Amygdala (tissue), 56 donors: Measurements from ENCODE around the gene CACUL1.
"Not testable (repeated sequence)": the region's sequence is repeated elsewhere in the genome, so short reads cannot be mapped to it uniquely, and the experiment has no call there.

ENCODE experiments used
- DNase-seq, 56 donors: peaks; one replicate each; lab custom pipeline; 2025; lab: John Stamatoyannopoulos, UW

Gene CACUL1

DNA sequence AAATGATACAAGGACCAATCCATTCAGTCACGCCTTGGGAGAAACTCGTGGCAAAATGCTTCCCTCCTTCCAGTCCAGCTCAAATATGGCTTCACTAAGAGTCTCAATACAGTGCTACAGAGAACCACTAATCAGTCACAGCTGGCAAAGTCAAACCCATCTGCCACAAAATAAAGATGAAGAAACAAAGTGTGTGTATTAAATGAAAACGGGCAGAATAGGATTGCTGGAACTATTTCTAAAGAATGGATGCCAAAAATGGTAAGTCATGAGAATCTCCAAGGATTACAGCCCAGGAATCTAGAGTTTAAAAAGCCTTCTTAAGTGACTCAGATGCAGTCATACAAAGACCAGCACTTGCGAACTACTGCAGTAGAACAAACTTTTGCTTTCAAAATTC lies 61.9 kb downstream of the CACUL1 start:
- no peak for DNase-seq

DNA sequence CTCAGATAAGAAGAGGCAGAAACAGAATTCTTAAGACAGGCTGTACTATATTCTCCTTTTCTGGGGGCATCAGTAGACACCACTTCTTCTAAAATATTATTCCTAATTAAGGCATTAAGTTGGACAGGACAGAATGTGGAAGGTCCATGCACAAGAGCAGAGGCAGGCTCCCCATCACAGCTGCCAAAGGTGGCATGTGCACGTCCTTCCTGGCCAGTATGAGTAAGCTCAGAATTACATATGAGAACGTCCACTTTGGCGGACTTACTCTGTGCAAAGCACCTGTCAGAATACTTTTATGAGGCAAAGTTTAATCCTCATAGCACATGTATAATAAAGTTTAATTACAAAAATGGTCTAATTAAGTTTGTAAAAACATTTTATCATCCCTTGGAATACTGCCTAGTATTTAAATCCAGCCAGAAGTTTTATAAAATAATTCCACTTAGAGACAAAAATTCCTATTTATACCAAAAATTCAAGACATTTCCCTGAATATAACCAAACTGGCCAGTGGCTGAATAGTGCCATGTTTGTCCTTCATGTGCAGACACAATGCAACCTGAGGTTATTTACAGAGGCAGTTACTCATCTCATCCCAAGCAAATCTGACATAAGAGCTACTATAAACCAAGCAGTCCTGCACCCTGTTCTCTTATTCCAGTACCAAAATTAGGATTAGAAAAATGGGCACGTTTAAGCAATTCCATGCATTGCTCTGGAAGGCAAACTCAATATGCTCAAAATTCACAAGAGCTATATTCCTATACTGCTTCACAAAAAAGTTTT lies 65.5 kb downstream of the CACUL1 start:
- DNase-seq = no peak

DNA sequence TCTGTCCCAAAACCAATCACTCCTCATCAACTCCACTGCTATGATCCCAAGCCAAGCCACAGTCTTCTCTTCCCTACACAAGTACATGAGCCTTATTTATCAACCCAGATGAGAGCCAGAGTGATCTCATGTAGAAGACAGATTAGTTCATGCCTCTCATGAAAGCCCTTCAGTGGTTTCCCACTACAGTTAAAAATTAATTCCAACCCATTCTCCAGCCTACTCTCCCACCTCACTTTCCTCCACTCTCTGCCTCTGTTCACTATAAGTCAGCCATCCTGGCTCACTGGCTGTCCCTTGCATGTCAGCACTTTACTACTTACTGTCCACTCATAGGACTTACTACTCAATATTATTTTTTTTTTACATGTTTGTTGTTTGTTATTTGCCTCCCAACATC lies 67.3 kb downstream of the CACUL1 start:
- DNase-seq = no peak

DNA sequence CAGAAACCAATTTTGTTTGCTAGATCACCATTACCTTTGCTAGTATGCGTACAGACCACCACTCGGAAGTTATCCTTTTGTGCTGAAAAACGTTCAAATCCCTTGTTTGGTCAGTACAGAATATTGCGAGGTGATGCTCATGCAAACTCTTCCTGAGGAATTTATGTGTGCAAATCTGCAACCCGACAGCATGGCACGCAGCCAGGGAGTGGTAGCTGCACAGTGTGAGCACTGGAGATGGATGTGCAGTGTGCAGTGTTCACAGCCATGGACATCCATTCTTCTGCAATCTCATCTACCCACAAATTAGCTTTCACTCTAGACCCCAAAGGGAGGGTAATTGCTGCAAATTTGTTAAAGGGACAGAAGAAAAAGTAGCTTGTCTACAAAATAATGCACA lies 72.2 kb downstream of the CACUL1 start:
- DNase-seq = no peak

DNA sequence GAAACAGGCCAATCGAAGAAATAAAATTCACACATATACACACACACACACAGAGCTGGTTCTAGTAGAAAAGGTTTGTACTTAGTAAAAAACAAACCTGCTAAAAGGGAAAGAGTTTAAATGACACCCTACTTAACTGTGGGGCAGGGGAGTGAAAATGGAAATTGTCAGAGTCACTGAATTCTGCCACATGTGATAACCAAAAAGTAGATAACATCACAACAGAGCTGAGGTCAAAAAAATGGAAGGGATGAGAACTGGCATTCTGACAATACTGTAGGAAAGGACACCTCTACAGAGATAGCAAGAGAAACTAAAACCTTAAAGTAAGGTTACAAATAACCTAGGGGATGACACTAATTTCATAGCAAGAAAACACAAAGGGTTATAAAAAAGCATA lies 74.6 kb downstream of the CACUL1 start:
- no peak for DNase-seq

DNA sequence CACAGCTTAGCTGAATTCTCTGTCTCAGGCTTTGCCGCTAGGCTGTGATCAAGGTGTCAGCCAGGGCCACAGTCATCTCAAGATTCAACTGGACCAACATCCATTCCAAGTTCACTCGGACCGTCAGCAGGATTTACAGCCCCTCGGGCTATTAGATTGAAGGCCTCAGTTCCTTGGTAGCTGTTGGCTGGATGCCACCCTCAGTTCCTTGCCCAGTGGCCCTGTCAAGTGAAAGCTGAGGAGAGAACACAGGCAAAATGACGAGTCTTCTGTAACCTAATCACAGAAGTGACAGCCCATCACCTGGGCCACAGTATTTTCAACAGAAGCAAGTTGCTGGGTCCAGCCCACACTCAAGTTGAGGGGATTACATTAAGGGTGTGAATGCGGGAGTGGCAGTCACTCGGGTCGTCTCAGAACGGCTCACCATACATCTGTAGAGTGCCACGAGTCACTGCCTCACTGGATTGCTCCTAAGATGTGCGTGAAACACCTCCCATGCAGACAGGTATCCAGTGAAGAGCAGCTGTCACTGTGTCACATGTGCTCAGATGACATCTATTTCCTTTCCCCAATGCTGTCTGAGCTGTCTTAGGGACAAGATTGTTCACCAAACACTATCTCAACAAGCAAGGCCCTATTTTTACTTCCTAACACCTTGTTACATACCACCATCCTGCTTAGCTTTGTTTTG lies 80.4 kb downstream of the CACUL1 start:
- peak in 2 of 56 donors; percentile 11 to 18 for DNase-seq

DNA sequence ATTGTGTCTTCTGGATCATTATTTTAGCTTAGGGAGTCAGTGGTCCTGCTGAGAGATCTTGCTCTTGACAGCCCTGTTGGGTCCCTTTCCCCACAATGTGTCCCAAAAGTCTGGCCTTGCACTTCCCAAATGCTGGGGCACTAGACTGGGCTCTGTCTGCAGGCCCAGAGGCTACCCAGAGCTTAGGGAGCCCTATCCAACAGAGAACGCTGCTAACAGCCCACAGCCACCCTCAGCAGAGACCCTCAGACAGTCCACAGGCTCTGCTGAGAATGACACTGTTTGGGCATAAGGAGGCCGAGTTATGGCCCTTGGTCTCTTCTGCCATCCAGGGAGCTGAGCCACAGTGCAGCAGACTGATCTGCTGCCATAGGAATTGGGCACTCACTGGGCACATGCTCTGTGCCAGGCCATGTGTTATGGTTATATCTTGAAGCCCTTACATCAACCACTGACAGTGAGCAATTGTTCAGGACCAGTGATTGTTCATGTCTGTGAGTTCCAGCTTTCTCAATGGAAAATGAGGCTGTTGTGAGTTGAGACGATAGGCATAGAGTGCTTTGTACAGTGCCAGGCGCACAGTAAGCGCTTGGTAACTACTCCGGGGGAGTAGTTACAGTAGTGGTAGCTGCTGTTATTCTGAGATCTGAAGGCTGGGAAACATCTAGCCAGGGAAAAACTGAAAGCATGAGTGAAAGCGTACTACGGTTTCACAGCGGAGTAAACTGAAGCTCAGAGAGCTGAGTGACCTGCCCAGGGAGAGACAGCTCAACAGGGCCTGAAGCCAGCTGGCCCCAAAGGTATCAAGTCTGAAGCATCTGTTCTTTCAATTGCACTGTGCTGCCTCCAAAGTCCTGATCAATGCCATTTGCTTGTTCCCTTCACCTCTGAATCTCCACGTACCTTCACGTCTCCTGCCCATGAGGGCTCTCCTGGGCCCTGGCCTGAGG lies 81.7 kb downstream of the CACUL1 start:
- DNase-seq = peak in 37 of 56 donors; percentile 12 to 85 (median 54)

DNA sequence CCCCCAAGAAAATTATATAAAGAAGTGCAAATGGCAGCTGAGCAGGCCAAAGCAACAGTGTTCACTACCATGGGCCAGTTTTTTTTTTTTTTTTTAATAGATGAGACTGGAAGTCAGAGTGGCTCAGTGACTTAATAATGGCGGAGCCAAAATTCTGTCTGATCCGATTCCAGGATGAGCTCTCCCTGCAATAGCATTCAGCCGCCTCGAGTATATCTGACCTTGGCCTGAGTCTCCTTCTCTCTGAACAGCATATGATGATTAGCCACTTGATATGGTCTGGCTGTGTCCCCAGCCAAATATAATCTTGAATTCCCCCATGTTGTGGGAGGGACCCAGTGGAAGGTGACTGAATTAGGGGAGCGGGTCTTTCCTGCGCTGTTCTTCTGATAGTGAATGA lies 82.6 kb downstream of the CACUL1 start:
- DNase-seq = no peak

DNA sequence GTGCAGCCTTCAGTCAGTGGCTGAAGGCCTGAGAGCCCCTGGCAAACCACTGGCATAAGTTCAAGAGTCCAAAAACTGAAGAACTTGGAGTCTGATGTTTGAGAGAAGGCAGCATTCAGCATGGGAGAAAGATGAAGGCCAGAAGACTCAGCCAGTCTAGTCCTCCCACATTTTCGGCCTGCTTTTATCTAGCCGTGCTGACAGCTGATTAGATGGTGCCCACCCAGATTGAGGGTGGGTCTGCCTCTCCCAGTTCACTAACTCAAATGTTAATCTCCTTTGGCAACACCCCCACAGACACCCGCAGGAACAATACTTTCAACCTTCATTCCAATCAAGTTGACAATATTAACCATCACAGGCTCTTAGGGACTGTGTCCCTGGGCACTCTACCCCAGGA lies 83.5 kb downstream of the CACUL1 start:
- DNase-seq = not testable (repeated sequence)

DNA sequence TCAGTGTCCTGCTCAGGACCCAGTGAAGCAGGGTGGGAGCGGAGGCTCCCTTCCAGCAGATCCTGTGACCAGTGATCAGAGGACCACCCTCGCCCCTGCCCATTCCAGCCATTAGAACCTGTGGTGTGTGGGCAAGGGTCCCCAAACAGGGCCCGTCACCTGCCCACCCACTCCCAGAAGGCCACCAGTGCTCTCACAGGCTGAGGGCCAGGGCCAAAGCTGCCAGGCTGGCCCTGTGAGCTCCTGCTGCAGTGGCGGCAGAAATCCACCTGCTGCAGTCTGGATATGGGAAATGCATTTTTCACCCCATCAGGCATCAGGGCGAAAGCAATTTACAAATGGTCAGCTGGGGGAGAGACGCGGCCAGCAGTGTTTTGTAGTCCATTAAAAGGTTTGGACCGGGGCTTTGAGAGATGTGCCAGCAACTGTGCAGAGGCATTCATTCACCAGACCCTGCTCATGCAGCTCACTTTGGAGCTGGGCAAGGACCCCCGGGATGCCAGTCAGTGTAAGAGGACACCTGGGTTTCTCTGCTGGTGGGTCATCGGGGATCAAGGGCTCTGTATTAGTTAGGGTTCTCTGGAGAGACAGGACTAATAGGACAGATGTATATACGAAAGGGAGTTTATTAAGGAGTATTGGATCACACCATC lies 84.2 kb downstream of the CACUL1 start:
- DNase-seq = peak in 13 of 56 donors; percentile 10 to 49 (median 18)

DNA sequence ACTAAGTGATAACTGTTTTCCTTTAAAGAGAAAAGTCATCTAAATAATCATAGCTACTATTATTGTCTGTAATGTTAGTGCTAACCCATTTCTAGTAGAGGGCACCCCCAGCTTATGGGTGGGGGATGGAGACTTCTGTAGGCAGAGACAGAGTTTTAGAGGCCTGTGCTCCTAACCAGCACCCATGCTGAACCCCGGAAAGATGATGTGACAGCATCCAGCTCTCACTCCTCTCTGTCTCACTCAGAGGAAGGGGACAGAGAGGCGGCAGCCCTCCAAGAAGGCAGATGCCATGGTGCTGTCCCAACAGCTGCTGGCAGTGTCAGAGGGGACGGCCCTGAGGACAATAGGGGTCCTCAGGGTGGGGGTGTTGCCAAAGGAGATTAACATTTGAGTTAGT lies 84.9 kb downstream of the CACUL1 start:
- DNase-seq = no peak

DNA sequence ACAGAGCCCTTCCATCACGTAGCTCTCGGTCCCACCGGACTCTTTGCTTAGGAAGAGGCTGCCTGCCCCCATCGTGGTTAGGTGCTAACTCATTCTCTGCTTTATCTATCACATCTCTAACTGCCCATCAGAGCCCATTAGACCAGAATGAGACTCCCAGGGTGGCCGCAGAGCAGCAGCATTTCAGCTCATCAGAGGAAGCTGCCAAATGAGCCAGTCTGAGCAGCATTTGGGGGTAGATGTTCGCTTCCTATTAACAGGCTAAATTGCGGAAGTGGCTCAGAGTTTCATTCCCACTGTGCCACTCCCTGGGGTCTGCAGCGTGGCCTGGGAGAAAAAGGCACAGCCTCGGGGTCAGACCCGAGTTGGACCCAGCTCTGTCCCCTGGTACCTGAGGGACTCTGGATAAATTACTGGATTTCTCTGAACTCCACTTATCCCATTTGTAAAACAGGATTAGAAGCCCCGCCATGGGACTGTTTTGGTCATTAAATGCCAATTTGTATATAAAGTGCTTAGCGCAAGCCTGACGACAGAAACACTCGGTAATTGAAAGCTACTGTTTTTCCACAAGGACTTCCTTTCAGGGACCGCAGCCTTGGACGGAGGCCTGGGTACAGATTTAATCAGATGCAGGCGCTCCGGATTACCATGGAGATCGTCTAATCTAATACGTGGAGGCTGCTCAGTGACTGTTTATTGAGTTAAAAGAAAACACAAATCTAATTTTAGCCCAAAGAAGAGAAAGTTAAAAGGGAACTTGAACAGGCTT lies 85.6 kb downstream of the CACUL1 start:
- DNase-seq = peak in 41 of 56 donors; percentile 13 to 86 (median 56)

DNA sequence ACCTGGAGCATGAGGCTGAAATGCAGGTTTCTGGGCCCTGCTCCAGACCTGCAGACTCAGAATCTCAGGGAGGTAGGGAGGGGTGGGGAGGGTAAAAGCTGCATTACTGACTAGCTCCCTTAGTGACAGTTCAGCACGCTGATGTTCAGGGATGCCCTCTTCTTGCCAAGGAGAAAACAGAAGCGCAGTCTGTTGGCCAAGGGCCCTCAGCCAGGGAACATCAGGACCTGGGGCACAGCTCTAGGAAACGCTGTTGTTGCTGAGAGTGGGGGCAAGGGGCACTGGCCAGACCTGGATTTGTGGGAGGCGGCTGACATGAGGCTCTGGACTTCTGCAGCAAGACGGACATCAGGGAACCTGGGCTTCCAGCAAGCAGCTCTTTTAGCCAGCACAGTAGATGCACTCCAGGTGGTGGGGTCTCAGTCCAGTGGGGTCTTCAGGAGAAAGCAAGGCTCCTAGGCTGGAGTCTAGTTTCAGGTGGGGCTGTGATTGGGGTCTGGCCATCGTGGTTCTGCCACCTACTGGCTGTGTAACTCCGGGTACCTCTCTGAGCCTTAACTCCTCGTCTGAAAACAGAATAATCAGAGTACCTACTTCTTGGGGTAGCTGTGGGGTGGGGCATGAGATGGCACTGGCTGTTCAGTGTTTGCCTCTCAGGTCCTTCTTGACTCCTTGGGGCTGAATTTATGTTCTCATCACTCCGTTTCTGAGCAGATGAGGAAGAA lies 86.4 kb downstream of the CACUL1 start:
- peak in 19 of 56 donors; percentile 12 to 66 (median 32) for DNase-seq

DNA sequence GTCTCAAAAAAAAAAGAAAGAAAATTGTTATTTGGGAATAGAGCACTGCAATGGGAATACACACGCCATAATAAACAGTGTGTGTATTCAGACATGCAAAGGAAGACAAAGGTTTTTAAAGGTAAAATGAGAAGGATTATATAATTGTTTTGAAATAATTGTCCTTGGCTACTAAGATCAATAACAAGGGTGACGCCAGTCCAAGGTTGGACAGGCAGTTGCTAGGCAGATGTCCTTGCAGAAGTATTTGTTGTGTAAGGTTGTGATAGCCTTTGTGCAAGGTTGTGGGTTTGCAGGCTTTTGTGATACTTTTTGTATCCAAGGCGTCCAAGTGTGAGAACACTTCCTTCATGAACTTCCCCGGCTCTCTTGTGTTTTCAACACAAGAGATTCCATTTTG lies 87.0 kb downstream of the CACUL1 start:
- no peak for DNase-seq

DNA sequence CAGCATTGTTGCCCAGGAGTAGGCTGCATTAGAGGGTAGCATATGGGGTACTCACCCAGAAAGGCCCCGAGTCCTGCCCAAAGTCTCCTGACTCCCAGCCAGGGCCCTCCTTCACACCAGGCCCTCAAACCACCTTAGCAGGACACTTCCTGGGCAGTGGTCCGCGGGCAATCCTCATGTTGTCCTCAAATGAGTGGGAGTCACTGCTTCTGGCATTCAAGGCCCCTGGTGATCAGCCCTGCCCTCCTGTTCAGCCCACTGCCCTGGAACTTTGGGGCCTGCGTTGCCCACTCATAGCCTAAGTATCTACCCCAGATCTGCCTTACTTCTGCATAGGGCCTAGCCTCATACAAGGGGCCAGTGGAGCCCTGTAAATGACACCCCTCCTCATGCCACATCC lies 88.4 kb downstream of the CACUL1 start:
- DNase-seq = no peak

DNA sequence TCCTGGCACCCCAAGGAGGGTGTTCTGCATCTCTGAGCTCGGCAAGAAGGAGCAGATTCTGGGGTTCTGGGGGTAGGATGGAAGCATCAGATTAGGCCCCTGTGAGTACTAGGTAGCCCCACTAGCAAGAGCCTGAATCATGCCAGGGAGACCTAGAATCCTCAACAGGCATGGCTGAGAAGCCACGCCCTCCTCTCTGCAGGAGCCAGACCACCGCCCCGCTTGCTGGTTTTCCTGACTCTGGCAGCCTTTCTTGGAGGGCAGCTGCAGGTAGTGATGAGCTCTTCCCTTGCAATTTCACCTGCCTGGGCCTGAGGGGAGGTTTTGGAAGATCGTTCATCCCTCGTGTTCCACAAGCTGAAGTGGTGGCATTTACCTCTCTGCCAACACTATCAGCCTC lies 90.4 kb downstream of the CACUL1 start:
- no peak for DNase-seq

DNA sequence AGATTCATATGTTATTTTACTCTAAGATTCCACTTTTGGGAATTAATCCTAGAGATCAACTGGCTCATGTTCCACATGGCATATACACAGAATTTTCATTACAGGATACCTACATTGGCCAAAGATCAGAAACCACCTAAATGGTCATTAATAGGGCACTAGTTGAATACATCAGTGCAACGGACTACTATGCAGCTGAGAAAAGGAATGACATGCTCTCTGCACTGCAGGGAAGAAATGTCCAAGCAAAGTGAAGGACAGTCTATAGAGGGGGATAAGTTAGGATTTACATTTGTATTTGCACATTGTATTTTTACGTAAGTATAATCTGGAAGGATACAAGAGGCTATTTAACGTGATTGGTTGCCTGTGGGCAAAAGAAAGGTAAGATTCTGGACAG lies 91.6 kb downstream of the CACUL1 start:
- DNase-seq = no peak

DNA sequence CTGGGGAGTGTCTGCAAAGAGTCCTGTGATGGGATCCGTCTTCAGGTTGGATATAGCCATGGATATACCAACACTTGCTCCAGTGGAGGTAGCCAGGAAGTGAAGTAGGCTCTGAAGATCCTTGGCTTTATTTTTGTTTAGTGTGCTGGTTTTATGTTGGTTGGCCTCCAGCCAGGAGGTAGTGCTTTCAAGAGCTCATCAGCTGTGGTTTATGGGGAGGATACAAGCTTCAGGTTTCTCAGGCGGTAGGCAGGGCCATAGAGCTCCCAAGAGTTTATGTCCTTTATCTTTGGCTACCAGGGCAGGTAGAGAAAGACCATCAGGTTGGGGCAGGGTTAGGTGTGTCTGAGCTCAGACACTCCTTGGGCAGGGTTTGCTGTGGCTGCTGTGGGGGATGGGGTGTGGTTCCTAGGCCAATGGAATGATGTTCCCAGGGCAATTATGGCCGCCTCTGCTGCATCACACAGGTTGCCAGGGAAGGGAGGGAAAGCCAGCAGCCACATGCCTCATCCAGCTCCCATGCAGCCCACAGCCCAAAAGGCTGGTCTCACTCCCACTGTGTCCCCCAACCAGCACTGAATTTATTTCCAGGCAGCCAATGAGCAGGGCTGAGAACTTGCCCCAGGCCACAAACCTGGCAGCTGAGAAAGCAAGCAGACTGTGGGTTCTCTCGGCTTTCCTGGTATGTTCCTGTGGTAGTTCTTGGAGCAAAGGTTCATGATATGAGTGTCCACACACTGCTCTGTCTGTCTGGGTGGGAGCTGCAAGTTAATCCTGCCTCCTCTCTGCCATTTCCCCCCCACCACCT lies 92.3 kb downstream of the CACUL1 start:
- no peak for DNase-seq
